GM15510 (cell line): ENCODE measurements around the gene ZBTB40.

ENCODE experiments used
- POLR2A ChIP-seq: IDR thresholded peaks from 3 replicates; pipeline ENCODE4 v1.6.1; 2011; ENCODE audit warnings: borderline replicate concordance; ENCODE audit not compliant: insufficient read length; ENCODE audit errors: extremely low read depth

ZBTB40 gene

GRCh38 chr1:22524481-22524880 lies 72.8 kb downstream of the ZBTB40 start:
- no peak for TF ChIP-seq POLR2A

- no peak for TF ChIP-seq POLR2A
These were observed 73.6 kb downstream of the ZBTB40 start for GRCh38 chr1:22525211-22525610.

- TF ChIP-seq POLR2A: no peak
These were observed 74.0 kb downstream of the ZBTB40 start for GRCh38 chr1:22525646-22526045.

GRCh38 chr1:22526098-22526497 lies 74.4 kb downstream of the ZBTB40 start:
- TF ChIP-seq POLR2A: no peak

- TF ChIP-seq POLR2A: no peak
These were observed 75.0 kb downstream of the ZBTB40 start for GRCh38 chr1:22526677-22527076.

- no peak for TF ChIP-seq POLR2A
These were observed 75.5 kb downstream of the ZBTB40 start for GRCh38 chr1:22527122-22527521.

GRCh38 chr1:22527555-22528296 lies 76.1 kb downstream of the ZBTB40 start:
- no peak for TF ChIP-seq POLR2A

- TF ChIP-seq POLR2A: no peak
These were observed 76.8 kb downstream of the ZBTB40 start for GRCh38 chr1:22528451-22528850.

GRCh38 chr1:22529901-22530621 lies 78.4 kb downstream of the ZBTB40 start:
- TF ChIP-seq POLR2A: no peak

GRCh38 chr1:22530715-22531114 lies 79.1 kb downstream of the ZBTB40 start:
- TF ChIP-seq POLR2A: no peak

- TF ChIP-seq POLR2A: no peak
These were observed 79.6 kb downstream of the ZBTB40 start for GRCh38 chr1:22531251-22531650.

- TF ChIP-seq POLR2A: no peak
These were observed 81.7 kb downstream of the ZBTB40 start for GRCh38 chr1:22533244-22533895.

GRCh38 chr1:22534951-22535350 lies 83.3 kb downstream of the ZBTB40 start:
- no peak for TF ChIP-seq POLR2A

- no peak for TF ChIP-seq POLR2A
These were observed 83.7 kb downstream of the ZBTB40 start for GRCh38 chr1:22535399-22535798.

GRCh38 chr1:22536506-22536905 lies 84.9 kb downstream of the ZBTB40 start:
- TF ChIP-seq POLR2A: no peak
